ENCODE data around the gene EYA2. TPM values are rescaled to one million over a fixed set of nuclear protein-coding genes. Genes with fewer than 3 reads are reported as not detected.

The EYA2 gene
- polyA plus RNA-seq, 3 donors: 0.04 to 0.16 TPM; not detected in 1

DNA sequence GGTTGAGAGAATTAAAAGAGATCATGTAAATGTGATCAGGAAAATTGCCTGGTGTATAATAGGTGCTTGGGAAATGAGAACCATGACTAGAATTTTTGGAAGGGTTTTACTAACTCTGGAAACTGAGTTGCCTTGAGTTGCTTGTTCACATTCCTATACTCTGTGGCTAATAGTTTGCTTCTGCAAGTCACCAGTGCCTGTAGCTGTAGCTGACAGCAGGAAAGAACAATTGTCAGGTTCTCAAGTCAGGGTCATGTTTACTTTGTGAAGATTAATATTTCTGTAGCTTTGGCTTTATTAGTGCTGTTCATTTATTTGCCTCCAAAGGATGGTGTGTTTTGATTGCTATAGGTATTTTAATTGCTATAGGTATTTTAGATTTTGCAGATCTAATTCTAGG, 86.5 kb downstream of the EYA2 start:
- H2AFZ ChIP-seq (ENCODE audit: insufficient read depth, low read depth, low read length, poor library complexity, severe bottlenecking): no peak overlapping the region
- intact Hi-C loops (cut with micrococcal nuclease): no loop called here
- TF ChIP-seq, protein P1, sequence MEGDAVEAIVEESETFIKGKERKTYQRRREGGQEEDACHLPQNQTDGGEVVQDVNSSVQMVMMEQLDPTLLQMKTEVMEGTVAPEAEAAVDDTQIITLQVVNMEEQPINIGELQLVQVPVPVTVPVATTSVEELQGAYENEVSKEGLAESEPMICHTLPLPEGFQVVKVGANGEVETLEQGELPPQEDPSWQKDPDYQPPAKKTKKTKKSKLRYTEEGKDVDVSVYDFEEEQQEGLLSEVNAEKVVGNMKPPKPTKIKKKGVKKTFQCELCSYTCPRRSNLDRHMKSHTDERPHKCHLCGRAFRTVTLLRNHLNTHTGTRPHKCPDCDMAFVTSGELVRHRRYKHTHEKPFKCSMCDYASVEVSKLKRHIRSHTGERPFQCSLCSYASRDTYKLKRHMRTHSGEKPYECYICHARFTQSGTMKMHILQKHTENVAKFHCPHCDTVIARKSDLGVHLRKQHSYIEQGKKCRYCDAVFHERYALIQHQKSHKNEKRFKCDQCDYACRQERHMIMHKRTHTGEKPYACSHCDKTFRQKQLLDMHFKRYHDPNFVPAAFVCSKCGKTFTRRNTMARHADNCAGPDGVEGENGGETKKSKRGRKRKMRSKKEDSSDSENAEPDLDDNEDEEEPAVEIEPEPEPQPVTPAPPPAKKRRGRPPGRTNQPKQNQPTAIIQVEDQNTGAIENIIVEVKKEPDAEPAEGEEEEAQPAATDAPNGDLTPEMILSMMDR (IDR thresholded peaks at IDR 0.05): no peak
- H3K36me3 ChIP-seq (replicated peaks in 1 of 2; ENCODE audit: control insufficient read depth in 1 of 2, insufficient read depth in 2 of 2, low read length in 2 of 2): no peaks in the 10 kb centered on the region
- H3K36me3 Mint-ChIP-seq: no peaks in the 10 kb centered on the region
- no peak overlapping the region for H3K9ac ChIP-seq (ENCODE audit: insufficient read depth, low read length, poor library complexity, severe bottlenecking)
- H3K27me3 ChIP-seq (ENCODE audit: control insufficient read depth in 2 of 2, insufficient read depth in 2 of 2, low read length in 2 of 2): peaks cover 11 to 18% of the 10 kb centered on the region in 2 donors
- H3K9me3 ChIP-seq (replicated peaks in 1 of 2; ENCODE audit: control insufficient read depth in 1 of 2, insufficient read depth in 1 of 2, low read length in 2 of 2): peaks cover 4 to 6% of the 10 kb centered on the region in 2 donors
- DNase-seq: no peak
- H3K4me1 ChIP-seq (ENCODE audit: control insufficient read depth in 1 of 2, insufficient read depth in 2 of 2, low read length in 2 of 2): no peaks in the 10 kb centered on the region
- H3K4me3 ChIP-seq (replicated peaks in 1 of 3; ENCODE audit: low read depth in 2 of 3, low read length in 3 of 3): no peak overlapping the region
- no peak overlapping the region for H3K4me3 Mint-ChIP-seq
- peaks cover 12 to 30% (median 19%) of the 10 kb centered on the region in 3 donors for H3K27me3 Mint-ChIP-seq (ENCODE audit: low read depth in 3 of 3)
- H3K4me2 ChIP-seq (replicated peaks; ENCODE audit: extremely low read depth, low read length, poor library complexity, severe bottlenecking): no peak overlapping the region
- H3K27ac ChIP-seq (ENCODE audit: low read depth in 1 of 2, low read length in 2 of 2): no peak overlapping the region
- H3K27ac Mint-ChIP-seq: no peak overlapping the region
- H3K4me1 Mint-ChIP-seq: no peaks in the 10 kb centered on the region
- H3K9me3 Mint-ChIP-seq: peaks cover 2 to 15% (median 12%) of the 10 kb centered on the region in 7 donors
- H3K79me2 ChIP-seq (ENCODE audit: insufficient read depth, low read length): no peaks in the 10 kb centered on the region
- no peaks in the 10 kb centered on the region for H4K20me1 ChIP-seq (ENCODE audit: insufficient read depth, low read length)

DNA sequence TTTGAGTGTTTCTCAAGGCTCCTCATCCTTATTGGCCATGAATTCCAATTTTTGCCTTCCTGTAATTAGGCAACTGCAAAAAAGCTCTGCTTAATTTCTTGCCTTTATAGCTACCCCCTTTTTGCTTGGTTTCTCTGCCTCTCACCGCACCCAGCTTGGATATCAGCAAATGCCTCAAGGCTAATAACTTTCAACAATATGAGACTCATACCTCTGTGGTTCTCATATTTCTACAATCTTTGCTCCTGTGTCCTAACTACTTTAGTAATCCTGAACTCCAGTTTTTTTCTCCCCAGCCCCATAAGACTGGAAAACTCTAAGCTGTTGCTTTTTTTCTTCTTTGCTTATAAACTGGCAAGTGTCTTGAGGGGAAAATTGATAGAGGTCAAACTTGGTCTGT, 88.8 kb downstream of the EYA2 start:
- Histone ChIP-seq H3K9ac (ENCODE audit: insufficient read depth, low read length, poor library complexity, severe bottlenecking) (no peak overlapping the region), H3K27ac (ENCODE audit: low read depth in 1 of 2, low read length in 2 of 2) (no peak overlapping the region), H2AFZ (ENCODE audit: insufficient read depth, low read depth, low read length, poor library complexity, severe bottlenecking) (no peak overlapping the region), H3K4me2 (replicated peaks; ENCODE audit: extremely low read depth, low read length, poor library complexity, severe bottlenecking) (no peak overlapping the region), H4K20me1 (ENCODE audit: insufficient read depth, low read length) (no peaks in the 10 kb centered on the region), H3K27me3 (ENCODE audit: control insufficient read depth in 2 of 2, insufficient read depth in 2 of 2, low read length in 2 of 2) (peaks cover 11 to 19% of the 10 kb centered on the region in 2 donors), H3K36me3 (replicated peaks in 1 of 2; ENCODE audit: control insufficient read depth in 1 of 2, insufficient read depth in 2 of 2, low read length in 2 of 2) (no peaks in the 10 kb centered on the region), H3K4me3 (replicated peaks in 1 of 3; ENCODE audit: low read depth in 2 of 3, low read length in 3 of 3) (no peak overlapping the region), H3K9me3 (replicated peaks in 1 of 2; ENCODE audit: control insufficient read depth in 1 of 2, insufficient read depth in 1 of 2, low read length in 2 of 2) (peaks cover 4 to 6% of the 10 kb centered on the region in 2 donors), H3K4me1 (ENCODE audit: control insufficient read depth in 1 of 2, insufficient read depth in 2 of 2, low read length in 2 of 2) (no peaks in the 10 kb centered on the region), H3K79me2 (ENCODE audit: insufficient read depth, low read length) (no peaks in the 10 kb centered on the region)
- no peaks in the 10 kb centered on the region for H3K36me3 Mint-ChIP-seq
- H3K27me3 Mint-ChIP-seq (ENCODE audit: low read depth in 3 of 3): peaks cover 10 to 22% (median 18%) of the 10 kb centered on the region in 3 donors
- no peak overlapping the region for H3K27ac Mint-ChIP-seq
- TF ChIP-seq, protein P1 (IDR thresholded peaks at IDR 0.05): no peak
- WGBS (ENCODE audit: insufficient coverage): 100% methylated on average over 1 of the region's 1 CpG
- intact Hi-C loops (cut with micrococcal nuclease): no loop called here
- H3K9me3 Mint-ChIP-seq: peaks cover 2 to 15% (median 12%) of the 10 kb centered on the region in 7 donors
- no peak for DNase-seq
- H3K4me3 Mint-ChIP-seq: no peak overlapping the region
- H3K4me1 Mint-ChIP-seq: no peaks in the 10 kb centered on the region

Measured in CD14-positive monocyte (primary cell).